Prostate gland (tissue), 2 donors: ENCODE data around the gene CDK19. TPM values are rescaled to one million over a fixed set of nuclear protein-coding genes. Genes with fewer than 3 reads are reported as not detected.

ENCODE experiments used
- DNase-seq: peaks from one replicate; pipeline ENCODE4 v3.0.0-alpha.2; 2019; ENCODE audit warnings: low spot score
- H3K27ac ChIP-seq, 2 donors: fragments of 200-600 bp; sonication (generic); 2 replicates each; pipeline ENCODE4 v1.5.1; 2017 to 2019
- H3K27me3 ChIP-seq: fragments of 200-600 bp; sonication (generic); replicated peaks from 2 replicates; pipeline ENCODE4 v1.5.1; 2019; ENCODE audit not compliant: insufficient read depth
- H3K36me3 ChIP-seq, 2 donors: fragments of 200-600 bp; sonication (generic); 1 replicate in 1 of 2; 2 replicates in 1 of 2; pipeline versions ENCODE4 v1.5.1 to v1.8.1; 2017 to 2019
- H3K4me1 ChIP-seq: fragments of 200-600 bp; sonication (generic); replicated peaks from 2 replicates; pipeline ENCODE4 v1.5.1; 2019
- H3K4me3 ChIP-seq, 2 donors: fragments of 200-600 bp; sonication (generic); 2 replicates each; pipeline ENCODE4 v1.5.1; 2017 to 2019
- H3K9me3 ChIP-seq: fragments of 200-600 bp; sonication (generic); 2 replicates; pipeline ENCODE4 v1.5.1; 2017
- POLR2A ChIP-seq: fragments of 450-650 bp; IDR thresholded peaks from one replicate; pipeline ENCODE4 v1.6.1; 2016; ENCODE audit warnings: antibody characterized with exemption, mild to moderate bottlenecking
- POLR2AphosphoS5 ChIP-seq: sonication (generic); formaldehyde crosslinking; IDR thresholded peaks from one replicate; pipeline ENCODE4 v1.6.1; 2017; ENCODE audit warnings: antibody characterized with exemption
- WGBS: methylation state at CpG from one replicate; pipeline ENCODE4 v1.1.5; 2018; 5-methylcytosine and 5-hydroxymethylcytosine counted together
- intact Hi-C: fragments of 100-400 bp; cut with DNase I; formaldehyde crosslinking; loops from one replicate; pipeline ENCODE4 v1.14.2; 2022
- total RNA-seq, 2 donors: library from RNA; depleted of rRNA; stranded (reverse); fragments of >200 nt; gene quantifications; one replicate each; pipeline ENCODE4 v1.1.0, GENCODE V29; 2016
- TF ChIP-seq, protein P1 (sequence below), 4 experiments: fragments of 200-600 bp in 2 of 4; fragments of 450-650 bp in 2 of 4; sonication (generic) in 2 of 4; IDR thresholded peaks; 1 replicate in 3 of 4; 2 replicates in 1 of 4; pipeline ENCODE4 v1.5.1; 2016 to 2019; ENCODE audit warnings: antibody characterized with exemption in 4 of 4, mild to moderate bottlenecking in 2 of 4, moderate library complexity in 2 of 4

The CDK19 gene
- total RNA-seq, 2 donors from 2014 or later, result 41.4 to 70.2 TPM

DNA sequence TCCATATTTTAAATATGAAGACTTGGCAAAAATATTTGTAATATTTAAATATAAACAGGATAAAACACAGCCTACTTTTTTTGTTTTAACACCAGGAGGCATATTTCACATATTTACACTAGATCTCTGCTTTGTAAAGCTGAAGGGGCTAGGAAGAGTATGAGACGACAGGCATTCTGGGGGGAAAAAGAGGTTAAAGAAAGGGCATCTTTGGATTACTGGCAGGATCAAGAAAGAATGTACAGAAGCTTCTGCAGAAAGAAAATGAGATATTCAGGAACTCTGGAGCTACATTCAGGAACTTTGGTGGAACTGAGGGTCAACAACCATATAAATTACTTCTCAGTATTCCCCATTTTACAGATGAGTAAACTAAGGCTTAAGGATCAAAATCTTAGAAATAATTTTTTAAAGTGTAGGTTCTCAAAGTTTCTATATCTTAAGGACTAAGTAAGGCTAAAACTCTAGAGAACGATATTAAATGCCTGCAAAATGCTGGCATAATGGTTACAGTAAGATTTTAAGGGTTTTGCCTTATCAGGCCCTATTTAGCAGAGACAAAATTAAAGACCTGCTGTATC is 156.5 kb downstream of the CDK19 start:
- Histone ChIP-seq H3K36me3 (no peaks in the 10 kb centered on the region), H3K9me3 (no peaks in the 10 kb centered on the region), H3K4me1 (peaks cover 10% of the 10 kb centered on the region), H3K27ac (peak overlapping the region; percentile 57 to 82), H3K27me3 (no peaks in the 10 kb centered on the region), H3K4me3 (no peak overlapping the region)
- no peak for TF ChIP-seq POLR2AphosphoS5
- TF ChIP-seq, protein P1, sequence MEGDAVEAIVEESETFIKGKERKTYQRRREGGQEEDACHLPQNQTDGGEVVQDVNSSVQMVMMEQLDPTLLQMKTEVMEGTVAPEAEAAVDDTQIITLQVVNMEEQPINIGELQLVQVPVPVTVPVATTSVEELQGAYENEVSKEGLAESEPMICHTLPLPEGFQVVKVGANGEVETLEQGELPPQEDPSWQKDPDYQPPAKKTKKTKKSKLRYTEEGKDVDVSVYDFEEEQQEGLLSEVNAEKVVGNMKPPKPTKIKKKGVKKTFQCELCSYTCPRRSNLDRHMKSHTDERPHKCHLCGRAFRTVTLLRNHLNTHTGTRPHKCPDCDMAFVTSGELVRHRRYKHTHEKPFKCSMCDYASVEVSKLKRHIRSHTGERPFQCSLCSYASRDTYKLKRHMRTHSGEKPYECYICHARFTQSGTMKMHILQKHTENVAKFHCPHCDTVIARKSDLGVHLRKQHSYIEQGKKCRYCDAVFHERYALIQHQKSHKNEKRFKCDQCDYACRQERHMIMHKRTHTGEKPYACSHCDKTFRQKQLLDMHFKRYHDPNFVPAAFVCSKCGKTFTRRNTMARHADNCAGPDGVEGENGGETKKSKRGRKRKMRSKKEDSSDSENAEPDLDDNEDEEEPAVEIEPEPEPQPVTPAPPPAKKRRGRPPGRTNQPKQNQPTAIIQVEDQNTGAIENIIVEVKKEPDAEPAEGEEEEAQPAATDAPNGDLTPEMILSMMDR (IDR thresholded peaks at IDR 0.05), result no peak
- TF ChIP-seq POLR2A, result no peak
- no peak for DNase-seq
- WGBS, result 69% methylated on average over 2 of the region's 2 CpGs
- intact Hi-C loops, result no loop called here

DNA sequence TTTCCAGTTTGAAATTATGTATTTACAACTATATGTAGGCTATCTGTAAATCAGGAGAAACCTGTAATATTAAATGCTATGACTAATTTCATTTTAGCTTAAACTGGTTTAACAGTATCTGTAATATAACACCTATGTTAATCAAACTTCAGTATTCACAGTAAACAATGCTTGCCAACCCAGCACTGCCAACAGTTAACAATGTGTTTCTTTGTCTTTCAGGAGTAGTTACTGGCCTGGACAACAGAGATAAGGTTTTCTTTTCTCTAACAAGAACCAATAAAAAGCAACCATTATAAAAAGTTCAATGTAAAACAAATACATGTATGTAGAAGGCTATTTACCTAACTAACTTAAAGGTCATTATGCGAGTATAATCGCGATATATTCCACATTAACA is 158.8 kb downstream of the CDK19 start:
- Histone ChIP-seq H3K27ac (peak overlapping the region; percentile 74 to 82), H3K4me1 (peaks cover 10% of the 10 kb centered on the region)

DNA sequence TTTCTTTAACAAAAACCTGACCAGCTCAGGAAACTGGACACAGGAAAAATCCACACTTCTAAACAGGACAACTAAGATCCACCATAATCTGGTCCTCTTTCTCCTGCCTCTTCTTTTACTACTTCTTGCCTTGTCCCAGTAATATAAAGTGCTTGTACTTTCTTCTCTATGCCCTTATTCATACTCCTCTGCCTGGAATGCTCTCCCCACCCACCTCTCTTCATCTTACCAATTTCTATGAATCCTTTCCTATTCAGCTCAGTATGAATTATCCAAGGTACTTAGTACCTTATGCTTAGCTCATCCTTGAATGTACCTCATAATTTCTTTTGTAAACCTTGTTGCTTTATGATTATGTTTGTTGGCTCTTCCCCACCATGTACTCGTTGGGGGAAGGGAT is 159.4 kb downstream of the CDK19 start:
- Histone ChIP-seq H3K9me3 (no peaks in the 10 kb centered on the region), H3K36me3 (no peaks in the 10 kb centered on the region), H3K27ac (peak overlapping the region; percentile 74 to 82), H3K4me3 (no peak overlapping the region), H3K4me1 (peaks cover 10% of the 10 kb centered on the region), H3K27me3 (no peaks in the 10 kb centered on the region)
- TF ChIP-seq POLR2AphosphoS5, result peak; percentile 53
- TF ChIP-seq, protein P1 (IDR thresholded peaks at IDR 0.05), result no peak
- TF ChIP-seq POLR2A, result no peak
- no peak for DNase-seq
- intact Hi-C loops, result no loop called here
- 32% methylated on average over 1 of the region's 1 CpG for WGBS

More for the DNA sequence above, 158.8 kb downstream of the CDK19 start:
- H3K9me3 ChIP-seq, result no peaks in the 10 kb centered on the region
- H3K36me3 ChIP-seq, result no peaks in the 10 kb centered on the region
- H3K27me3 ChIP-seq, result no peaks in the 10 kb centered on the region
- peak; percentile 77 for TF ChIP-seq POLR2AphosphoS5
- TF ChIP-seq POLR2A, result no peak
- TF ChIP-seq, protein P1 (IDR thresholded peaks at IDR 0.05), result peak in 1 of 4 experiments; percentile 3
- intact Hi-C loops, result no loop called here
- H3K4me3 ChIP-seq, result no peak overlapping the region
- 45% methylated on average over 3 of the region's 3 CpGs for WGBS
- peak; percentile 70 for DNase-seq

DNA sequence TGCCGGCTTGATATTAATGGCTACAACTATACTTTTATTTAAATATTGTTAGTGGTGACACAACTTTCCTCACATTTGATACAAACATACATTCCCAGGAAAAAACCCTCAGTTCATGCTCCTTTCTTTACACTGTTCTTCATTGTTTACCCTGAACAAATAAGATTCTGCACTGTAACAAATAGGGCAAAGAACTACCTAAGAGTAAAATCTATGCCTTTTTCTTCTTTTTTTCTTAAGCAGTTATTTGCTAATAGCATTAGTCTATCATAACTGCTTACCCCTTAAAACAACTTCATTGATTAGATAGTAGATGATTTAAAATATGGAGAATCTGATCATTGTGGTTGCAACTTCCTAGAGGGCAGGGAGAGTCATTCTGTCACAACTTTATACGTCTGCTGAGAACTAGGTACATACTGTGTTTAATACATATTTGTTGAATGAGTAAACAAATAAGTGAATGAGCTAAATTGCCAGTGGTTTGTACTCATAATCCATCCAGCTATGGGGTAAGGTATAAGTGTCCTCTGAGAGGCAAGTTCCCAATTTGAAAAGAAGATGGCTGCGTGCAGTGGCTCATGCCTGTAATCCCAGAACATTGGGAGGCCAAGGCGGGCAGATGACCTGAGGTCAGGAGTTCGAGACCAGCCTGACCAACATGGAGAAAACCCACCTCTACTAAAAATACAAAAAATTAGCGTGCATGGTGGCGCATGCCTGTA is 161.0 kb downstream of the CDK19 start:
- Histone ChIP-seq H3K4me1 (peaks cover 10% of the 10 kb centered on the region), H3K4me3 (no peak overlapping the region), H3K27ac (peak overlapping the region; percentile 74 to 82), H3K9me3 (no peaks in the 10 kb centered on the region), H3K36me3 (no peaks in the 10 kb centered on the region), H3K27me3 (no peaks in the 10 kb centered on the region)
- DNase-seq, result no peak
- WGBS, result 76% methylated on average over 7 of the region's 7 CpGs
- intact Hi-C loops, result no loop called here
- TF ChIP-seq POLR2AphosphoS5 (peak; percentile 69), POLR2A (no peak)

DNA sequence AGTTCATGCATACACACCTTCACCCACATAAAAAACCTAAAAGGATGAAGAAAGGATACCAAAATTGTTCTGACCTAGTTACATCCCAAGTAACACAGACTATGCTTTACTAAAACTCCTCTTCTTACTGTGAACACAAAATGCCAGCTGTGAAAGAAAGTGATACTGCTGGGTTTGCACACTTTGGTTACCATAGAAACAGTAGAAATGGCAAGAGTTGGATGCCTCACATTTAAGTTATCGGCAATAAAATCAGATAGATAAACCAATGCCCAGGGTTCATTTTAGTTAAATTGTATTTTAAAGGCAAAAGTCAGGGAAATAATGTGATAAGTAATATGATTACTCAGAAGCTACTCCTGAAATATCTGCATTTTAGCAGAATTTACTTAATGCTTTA is 161.9 kb downstream of the CDK19 start:
- intact Hi-C loops, result no loop called here
- Histone ChIP-seq H3K9me3 (no peaks in the 10 kb centered on the region), H3K4me3 (no peak overlapping the region), H3K27me3 (no peaks in the 10 kb centered on the region), H3K27ac (peak overlapping the region; percentile 74 to 82), H3K36me3 (no peaks in the 10 kb centered on the region), H3K4me1 (peaks cover 10% of the 10 kb centered on the region)
- no peak for DNase-seq
- no peak for TF ChIP-seq POLR2A
- TF ChIP-seq, protein P1 (IDR thresholded peaks at IDR 0.05), result no peak
- no peak for TF ChIP-seq POLR2AphosphoS5
- 51% methylated on average over 1 of the region's 1 CpG for WGBS
